NK-92 (cell line): Measurements from ENCODE around the gene LRRC25.

Source experiments
- DNase-seq: peaks from one replicate; lab custom pipeline; 2025; ENCODE audit not compliant: unreplicated experiment; lab: John Stamatoyannopoulos, UW

Gene LRRC25

DNA sequence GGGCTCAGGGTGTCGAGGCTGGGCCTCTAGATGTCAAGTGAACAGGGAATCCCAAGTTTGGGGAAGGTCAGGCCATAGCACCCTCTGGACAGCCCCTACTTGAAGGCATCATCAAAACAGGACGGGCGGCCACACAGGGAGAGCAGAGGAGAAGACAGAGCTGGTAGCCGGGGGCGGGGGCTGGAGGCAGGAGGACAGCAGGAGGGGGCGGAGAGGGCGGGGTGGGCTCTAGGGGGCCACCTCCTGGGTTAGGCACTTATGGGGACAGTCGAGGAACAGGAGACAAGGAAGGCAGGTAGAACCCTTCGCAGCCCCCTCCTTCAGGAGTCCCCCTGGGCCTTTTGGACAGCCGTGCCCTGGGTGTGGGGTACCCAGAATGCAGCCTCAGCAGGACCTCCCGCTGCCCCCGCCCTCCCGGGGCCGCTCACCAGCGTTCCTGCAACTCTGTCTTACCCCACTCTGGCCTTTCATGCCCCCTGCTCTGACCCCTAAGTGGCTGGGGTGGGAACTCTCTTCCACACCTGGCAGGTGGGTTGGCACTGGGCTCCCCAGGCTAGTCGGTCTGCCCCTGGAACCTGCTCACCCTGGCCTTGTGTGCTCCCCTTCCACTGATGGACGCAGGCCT, 27.6 kb upstream of the LRRC25 start:
- DNase-seq: no peak

DNA sequence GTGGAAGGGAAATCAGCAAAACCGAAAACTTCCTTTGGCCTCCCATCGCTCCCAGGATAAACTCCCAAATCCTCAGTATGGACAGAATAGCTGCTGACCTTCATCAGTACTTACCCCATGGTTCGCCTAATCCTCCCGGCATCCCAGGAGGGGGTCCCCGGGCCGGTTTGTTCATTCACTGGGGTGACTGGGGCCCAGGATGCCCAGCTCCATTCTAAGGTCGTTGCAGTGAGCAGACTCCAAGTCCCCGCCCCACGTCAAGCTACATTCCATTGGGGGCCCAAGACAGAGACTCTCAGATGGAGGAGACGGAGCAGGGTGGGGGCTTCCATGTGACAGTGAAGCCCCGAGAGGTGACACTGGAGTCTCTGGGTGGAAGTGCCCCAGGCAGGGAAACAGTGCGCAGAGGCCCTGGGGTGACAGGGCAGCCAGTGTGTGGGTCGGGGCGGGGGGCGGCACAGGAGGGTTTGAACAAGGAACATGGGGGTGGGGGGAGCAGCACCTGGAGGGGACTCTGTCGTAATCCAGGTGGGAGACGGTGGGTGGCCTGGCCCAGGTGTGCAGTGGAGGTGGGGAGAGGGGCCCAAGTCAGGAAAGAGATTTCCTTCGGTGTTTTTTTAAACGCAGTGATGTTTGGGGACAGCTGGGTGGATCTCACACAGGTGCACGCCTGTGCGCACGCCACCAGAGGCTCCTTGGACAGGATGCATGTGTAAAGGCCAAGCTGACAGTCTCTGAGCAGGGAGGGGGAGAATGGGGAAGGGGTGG, 26.9 kb upstream of the LRRC25 start:
- DNase-seq: no peak

DNA sequence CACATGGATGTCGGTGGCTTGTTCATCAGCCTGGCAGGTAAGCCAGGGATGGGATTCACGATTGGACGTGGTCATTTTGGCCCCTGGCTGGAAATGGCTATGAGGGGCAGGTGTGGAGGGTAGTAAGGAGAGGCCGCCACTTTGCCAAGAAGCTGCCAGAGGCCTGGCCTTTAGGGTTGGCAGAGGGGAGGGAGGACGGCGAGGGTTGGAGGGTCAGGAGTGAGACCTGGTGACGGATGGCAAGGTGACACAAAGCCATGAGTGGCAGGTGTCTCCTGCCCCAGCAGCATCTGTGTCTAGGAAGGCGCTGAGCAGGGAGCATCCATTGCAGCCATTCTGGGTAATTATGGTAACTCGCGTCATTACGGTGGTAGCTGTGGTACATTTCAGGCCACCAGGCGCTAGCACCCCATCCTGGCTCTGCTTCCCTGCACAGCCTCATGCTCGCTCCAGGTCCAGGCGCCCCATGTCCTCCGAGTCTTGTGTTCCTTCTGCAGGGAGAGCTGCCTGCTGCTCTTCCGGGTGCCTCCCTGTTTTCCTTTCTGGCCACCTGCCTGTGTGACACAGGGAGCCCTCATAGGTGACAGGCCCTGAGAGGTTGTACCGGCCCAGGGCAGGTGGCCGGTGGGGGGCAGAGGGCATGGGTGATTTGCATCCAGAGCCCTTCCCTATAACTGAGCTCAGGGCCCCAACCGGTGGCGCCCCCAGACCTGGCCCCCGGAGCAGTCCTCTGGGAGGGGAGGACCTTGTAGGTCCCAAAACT, 26.0 kb upstream of the LRRC25 start:
- DNase-seq: no peak

DNA sequence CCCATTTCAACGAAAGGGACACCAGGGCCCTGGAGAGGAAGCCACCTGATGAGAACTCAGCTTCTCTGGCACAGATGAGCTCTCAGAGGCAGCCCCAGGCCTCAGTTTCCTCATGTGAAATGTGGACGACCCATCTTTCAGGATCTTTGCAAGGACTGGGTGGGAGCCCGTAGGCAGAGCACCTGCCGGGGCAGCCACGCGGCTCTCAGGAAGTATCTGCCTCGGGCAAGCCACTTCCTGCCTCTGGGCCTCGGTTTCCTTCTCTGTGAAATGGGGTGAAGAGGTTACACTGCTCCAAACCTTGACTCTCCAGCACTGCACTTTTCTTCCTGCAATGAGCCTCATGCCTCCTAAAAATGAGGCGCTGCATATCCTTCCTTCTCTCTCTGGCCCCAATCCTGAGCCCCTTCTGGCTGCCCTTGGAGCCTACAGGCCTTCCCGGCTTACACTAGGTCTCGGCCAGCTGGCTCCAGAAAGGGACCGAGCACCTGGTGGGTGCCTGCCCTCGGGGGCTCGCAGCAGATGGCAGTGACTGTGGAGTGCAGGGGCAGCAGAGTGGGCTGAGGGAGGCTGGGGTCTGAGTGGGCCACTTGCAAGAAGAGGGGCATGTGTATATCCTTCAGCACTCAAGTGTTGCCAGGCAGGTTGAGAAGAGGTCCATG, 25.2 kb upstream of the LRRC25 start:
- no peak for DNase-seq

DNA sequence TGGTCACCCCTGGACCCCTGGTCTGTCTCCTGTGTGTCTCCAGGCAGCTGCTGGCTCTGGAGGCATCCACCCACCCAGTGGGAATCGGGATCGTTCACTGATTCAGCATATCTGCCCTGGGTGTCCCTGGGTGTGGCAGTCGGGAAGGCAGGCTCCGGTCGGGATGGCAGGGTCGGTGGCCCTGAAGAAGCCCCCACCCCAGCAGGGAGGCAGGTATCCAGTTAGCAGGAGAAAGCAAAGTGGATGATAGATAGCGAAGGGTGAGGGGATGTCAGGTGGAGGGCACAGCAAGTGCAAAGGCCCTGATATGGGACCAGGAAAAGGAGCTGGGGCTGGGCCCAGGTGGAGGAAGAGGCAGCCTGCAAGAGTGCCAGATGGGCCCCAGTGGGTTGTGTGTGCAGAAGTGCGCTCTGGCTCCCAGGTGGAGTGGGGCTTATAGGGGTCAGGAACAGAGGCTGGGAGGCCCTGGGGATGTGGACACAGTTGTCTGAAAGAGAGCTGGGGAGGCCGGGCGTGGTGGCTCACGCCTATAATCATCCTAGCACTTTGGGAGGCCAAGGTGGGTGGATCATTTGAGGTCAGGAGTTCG, 24.0 kb upstream of the LRRC25 start:
- DNase-seq: no peak

DNA sequence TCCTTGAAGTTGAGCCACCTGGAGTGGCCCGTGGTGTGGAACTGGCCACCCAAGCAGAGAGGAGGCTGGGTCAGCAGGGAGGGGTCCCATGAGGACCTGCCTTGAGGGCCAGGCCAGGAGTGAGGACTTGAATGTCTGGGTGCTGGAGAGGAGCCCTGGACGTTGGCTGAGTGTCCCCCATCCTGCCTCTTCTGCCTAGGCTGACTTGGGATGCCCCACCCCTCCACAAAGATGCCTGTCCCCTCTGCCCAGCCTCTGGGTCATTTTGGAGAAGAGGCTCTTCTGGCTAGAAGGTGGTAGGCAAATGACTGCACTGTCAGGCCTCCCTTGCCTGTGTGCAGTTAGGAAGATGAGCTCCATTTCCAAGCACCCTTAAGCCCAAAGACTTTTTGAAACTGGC, 23.5 kb upstream of the LRRC25 start:
- DNase-seq: no peak

DNA sequence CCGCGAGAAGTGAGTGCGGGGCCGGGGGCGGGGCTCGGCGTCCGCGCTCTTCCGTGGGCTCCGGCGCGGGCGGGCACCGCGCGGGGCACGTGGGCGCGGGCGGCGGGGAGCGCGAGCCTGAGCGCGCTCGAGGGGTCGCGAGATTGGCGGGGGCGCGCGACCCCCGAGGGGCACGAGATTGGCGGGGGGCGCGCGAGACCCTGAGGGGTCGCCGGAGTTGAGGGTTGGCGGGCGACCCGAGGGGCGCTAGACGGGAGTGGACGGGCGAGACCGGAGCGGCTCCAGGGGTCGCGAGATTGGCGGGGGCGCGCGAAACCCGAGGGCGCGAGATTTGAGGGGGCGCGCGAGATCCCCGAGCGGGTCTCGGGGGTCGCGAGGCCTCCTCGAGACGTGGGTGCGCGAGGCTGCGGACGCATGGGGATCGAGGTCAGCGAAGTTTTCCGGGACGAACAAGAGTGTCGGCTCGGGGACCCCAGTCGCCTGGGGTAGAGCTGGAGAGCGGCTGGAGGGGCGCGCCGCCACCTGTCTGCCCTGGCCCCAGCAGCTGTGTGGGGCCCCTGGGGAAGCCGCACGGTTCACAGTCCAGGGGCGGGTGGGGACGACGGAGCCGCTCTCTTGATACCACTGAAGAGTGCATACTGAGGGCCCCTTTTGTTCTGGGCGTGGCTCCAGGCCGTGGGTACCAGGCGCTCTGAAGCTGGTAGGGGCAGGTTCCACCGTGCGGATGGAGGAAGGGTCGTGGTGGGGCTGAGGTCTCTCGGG, 22.5 kb upstream of the LRRC25 start:
- DNase-seq: no peak

DNA sequence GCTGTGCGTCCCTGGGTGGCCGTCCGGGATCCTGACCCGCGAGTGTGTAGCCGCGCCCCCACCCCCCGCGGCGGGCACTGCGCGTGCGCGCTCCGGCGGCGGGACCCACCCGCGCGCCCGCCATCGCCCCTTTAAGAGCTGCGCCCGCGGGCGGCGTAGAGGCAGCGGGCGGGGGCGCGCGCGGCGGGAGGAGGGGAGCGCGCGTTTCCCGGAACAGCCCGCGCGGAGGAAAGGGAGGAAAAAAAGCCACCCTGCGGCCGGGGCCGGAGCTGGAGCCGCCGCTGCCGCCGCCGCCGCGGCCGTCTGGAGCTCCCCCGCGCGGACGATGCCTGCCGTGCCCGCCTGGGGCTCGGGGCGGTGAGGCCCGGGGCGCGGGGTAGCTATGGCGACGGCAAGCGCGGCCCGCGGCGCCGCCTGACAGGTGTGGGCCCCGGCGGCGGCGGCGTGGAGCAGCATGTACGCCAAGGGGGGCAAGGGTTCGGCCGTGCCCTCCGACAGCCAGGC, 21.8 kb upstream of the LRRC25 start, which contains the start of gene SSBP4:
Gene SSBP4, plus strand, starts transcription at position 204 of the 504 bp plus-strand sequence. Its CDS starts 251 bp downstream, at position 455.
- DNase-seq: no peak

DNA sequence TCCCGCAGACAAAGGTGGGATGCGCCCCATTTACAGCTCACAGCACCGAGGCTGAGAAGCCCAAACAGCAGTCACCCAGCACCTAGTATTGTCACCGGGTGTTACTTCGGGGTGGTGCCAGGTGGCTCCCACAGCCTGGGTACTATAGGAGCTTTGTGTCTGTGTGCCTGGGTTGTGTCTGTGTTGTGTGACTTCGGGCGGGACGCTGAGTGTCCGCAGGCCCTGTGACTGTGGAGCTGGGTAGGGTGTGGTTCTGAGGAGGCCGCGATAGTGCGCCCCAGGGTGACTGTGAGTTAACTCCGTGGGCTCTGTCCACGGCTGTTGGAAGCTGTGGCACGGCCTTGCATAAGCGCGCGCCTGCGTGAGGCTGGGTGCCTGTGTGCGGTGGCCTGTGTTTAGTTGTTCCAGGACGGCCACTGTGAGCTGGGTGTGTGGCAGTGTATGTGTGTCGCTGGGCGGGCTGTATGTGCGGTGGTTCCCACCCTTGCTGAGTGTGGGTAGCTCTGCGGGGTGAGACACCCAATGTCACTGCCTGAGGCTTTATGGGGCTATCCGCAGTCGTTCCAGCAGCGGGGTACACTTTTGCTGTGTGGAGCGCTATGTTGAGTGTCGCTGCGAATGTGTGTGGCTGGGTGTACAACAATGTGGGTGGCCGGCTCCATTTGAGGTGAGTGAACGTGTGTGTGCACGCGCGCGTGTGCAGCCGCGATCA, 21.2 kb upstream of the LRRC25 start:
- no peak for DNase-seq

DNA sequence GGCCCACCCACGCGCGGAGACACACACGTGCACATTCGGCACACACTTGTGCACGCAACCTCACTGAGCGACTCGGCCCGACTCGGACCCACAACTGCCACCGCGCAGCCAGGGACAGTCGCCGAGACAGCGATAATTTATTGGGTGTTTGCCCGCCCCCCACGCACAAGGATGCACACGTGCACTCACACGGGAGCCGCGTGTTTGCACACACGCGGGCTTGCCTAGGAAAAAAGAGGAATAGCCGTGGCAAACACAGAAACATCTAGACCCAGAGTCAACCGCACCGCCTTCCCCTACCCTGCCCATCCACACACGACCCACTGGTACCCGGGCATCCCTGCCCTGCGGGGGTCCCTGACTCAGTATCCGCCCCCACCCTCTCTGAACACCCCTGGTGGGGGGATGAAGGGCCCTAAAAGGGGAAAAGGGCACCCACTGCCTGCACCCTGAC, 20.6 kb upstream of the LRRC25 start:
- DNase-seq: no peak

DNA sequence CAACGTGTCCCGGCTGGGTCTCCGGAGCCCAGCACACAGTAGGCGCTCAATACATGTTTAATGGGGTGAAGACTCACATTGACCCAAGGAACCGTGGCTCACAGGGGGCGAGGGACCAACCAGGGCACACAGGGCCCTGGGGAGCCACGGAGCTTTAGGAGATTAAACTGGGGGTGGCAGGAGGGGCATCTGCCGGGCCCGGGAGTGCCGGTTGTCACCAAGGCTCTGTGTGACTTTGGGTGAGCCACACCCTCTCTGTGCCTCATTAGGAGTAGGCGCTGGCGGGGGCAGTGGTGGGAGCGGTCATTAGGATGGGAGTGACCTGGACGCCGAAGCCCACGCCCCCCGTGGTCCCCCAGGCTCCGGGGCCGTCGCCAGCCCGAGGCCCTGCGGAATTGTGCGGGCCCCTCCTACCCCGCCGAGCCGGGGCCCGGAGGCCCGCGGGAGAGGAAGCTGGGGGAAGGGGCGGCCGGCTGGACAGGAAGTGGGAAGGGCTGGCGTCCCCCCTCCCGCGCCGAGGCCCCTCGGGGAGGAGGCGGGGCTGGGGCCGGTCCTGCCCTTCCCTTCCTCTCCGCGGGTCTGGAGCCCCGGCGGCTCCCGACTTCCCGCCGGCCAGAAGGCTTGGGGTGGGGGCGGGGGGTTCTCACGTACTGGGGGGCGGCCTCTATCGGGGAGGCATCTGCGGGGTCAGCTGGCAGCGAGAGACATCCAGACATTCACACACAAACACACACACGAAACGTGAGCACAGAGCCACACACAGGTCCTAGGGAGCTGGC, 20.0 kb upstream of the LRRC25 start:
- DNase-seq: no peak

DNA sequence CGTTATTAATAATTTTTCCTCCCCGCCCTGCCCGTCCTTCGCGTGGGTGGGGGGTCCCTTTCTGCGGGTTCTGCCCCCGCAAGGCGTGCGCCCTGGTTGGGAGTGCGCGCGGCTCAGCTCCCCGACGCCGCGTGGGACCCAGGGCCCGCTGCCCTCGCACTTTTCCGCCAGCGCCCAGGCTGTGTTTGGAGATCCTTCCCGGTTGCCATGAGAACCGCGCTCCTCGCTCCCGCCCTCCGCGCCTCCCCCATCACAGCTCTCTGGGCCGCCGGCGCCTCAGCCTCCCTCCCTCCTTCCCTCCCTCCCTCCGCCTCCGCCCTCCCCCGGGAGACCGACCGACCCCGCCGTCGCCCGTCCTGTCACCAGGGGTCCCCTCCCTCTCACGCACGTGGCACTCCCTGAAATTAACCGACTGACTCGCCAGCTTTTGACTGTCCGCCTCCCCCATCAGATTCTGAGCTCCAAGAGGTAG, 19.4 kb upstream of the LRRC25 start:
- DNase-seq: no peak

DNA sequence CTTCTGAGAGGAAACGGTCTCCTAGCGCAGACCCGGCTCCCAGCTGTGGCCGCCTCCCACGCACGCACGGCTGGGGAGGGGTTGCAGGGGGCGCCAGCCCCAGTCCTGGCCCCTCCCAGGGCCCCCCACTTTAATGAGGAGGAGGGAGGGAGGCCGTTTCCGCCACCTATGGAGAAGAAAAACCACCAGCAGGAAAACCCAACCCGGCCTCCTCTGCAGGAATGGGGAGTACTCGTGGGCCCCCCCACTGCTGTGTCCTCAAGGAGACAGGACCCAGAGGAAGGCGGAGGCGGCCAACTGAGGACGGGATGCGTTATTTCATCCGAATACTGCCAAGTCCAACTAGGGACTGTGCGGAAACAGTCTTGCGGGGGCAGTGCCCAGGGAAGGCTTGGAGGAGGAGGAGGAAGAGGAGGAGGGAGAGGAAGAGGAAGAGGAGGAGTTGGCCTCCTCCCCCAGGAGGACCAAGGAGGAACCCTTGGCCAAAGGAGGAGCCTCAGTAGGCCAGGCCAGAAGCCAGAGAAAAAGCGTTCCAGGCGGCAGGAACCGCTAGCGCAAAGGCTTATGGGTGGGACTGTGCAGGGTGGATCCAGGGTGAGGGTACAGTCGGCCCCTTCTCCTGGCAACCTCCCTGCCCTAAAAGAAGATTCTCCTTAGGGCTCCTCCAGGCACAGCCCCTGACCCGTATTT, 17.9 kb upstream of the LRRC25 start:
- no peak for DNase-seq

DNA sequence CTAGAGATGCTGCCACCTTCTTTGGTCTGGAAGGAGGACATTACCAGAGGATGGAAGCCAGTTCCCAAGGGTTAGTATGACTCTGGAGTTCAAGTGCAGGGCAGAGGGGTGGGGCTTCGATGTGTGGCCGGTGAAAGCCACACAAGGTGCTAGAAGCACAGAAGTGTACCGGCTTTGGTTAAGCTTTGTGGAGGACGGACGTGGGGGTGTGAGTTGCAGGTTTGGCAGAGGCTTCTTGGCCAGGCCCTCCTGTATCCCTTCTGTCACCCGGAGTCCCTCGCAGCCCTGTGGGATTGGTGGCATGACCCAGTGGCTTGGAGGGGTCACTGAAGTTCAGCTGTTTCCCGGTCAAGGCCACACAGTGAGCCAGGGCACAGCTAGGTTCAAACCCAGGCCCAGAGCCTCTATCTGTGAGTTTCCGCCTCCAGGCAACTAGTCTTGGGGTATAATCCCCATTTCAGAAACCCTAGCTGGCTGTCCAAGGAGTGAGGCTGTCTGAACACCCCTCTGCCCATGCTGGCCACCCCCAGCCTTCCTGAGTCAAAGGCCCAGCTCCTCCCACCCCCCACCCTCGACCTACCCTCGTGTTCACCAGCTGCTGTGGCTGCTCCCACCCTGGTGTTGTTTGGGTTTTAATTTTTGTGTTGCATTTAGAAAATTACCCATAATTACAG, 17.2 kb upstream of the LRRC25 start:
- DNase-seq: no peak

DNA sequence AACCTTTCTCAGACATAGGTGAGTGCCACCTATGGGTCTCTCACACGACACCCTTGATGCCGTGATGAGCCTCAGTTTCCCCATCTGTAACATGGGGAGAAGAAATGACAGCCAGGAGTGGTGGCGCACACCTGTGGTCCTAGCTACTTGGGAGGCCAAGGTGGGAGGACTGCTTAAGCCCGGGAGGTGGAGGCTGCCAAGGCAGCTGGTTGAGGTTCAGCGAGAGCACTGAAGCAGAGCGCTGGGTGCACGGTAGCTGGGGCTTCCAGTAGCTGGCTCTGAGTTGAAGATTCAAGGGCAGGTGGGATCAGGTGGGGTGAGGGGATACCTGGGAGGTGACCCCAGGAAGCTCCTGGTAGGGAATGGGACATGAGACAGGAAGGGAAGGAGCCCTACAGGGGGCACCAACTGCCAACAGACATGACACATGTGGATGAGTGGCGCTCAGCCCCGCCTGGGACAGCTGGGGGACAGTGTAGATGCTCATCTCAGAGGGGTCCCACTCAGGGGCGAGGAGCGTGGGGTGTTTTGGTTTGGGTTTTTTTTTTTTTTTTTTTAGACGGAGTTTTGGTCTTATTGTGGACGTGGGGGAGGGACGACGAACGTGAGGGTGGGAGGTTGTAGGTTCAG, 15.3 kb upstream of the LRRC25 start:
- no peak for DNase-seq

DNA sequence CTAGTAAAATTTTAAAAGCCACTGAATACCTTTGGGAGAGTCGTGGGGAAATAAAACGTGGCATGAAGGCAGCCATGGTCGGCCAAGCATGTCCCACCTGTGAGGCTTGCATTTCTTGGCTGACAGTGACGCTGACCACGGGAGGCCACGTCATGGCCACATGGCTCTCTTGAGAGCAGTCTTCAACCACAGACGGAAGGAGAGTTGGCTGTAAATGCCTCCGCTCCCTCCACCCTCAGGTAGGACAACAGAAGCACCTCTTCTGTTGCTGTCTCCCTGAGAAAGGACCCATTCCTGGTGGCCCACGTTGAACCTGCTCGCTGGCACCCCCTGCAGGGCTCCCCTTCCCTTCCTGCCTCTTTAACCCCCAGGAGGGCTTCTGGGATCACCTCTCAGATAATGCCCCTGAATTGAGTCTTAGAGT, 10.6 kb upstream of the LRRC25 start:
- DNase-seq: no peak

DNA sequence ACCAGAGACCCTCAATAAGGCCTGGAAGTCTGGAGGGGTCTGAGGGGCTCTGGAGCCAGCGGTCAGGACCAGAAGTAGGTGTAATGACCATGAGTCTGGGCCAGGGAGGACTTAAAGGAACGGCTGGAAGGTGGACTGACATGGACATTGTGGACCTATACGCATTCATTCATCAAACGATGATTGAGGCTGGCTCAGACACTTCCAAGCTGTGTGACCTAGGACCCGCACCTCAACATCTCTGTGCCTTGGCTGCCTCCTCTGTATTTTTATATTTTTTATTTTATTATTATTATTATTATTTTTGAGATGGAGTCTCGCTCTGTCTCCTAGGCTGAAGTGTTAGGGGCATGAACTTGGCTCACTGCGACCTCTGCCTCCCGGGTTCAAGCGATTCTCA, 9.3 kb upstream of the LRRC25 start:
- DNase-seq: no peak
